HEK293 (cell line): ENCODE data around the gene ZNF785.

Experiments
- CTCF ChIA-PET: fragments of 350-600 bp; formaldehyde crosslinking; extraction: SDS; loops from one replicate; lab custom pipeline; 2021; ENCODE audit warnings: antibody characterized with exemption; lab: Yijun Ruan, JAX
- POLR2A ChIA-PET: fragments of 300-600 bp; formaldehyde crosslinking; extraction: SDS; loops from one replicate; lab custom pipeline; 2020; ENCODE audit warnings: antibody characterized with exemption, inconsistent platforms; lab: Yijun Ruan, JAX
- H3K27ac ChIP-seq: fragments of 200-500 bp; sonication (Bioruptor generic); 2 replicates; pipeline ENCODE4 v1.5.1; 2014; ENCODE audit warnings: low read depth, low read length, control low read depth, inconsistent platforms; ENCODE audit errors: extremely low read depth
- H3K36me3 ChIP-seq, 2 experiments: fragments of 200-500 bp in 1 of 2; sonication (Bioruptor generic) in 1 of 2; 1 replicate in 1 of 2; 2 replicates in 1 of 2; pipeline ENCODE4 v1.5.1; 2014 to 2017; ENCODE audit warnings: inconsistent platforms in 2 of 2, low read length in 2 of 2; ENCODE audit not compliant: control insufficient read depth in 2 of 2, insufficient read depth in 1 of 2
- H3K4me1 ChIP-seq: fragments of 200-500 bp; sonication (Bioruptor generic); 2 replicates; pipeline ENCODE4 v1.5.1; 2014; ENCODE audit warnings: mild to moderate bottlenecking, low read length, inconsistent platforms; ENCODE audit not compliant: control insufficient read depth, insufficient read depth
- H3K4me3 ChIP-seq: 2 replicates; pipeline ENCODE4 v1.5.1; 2011; ENCODE audit warnings: low read depth, mild to moderate bottlenecking, control low read depth, low read length, moderate library complexity
- H3K9me3 ChIP-seq: fragments of 200-500 bp; sonication (Bioruptor generic); 2 replicates; pipeline ENCODE4 v1.5.1; 2014; ENCODE audit warnings: low read depth, low read length, inconsistent platforms; ENCODE audit not compliant: control insufficient read depth, insufficient read depth
- CTCF ChIP-seq: fragments of 450-650 bp; formaldehyde crosslinking; IDR thresholded peaks from 2 replicates; pipeline ENCODE4 v1.5.1; 2016; ENCODE audit warnings: missing biosample characterization, missing genetic modification characterization
- ELK4 ChIP-seq: IDR thresholded peaks from 2 replicates; pipeline ENCODE4 v1.6.1; 2011; ENCODE audit warnings: mild to moderate bottlenecking, low read depth, low read length, borderline replicate concordance
- FEZF1 ChIP-seq: fragments of 450-650 bp; formaldehyde crosslinking; IDR thresholded peaks from 2 replicates; pipeline ENCODE4 v1.5.1; 2016; ENCODE audit warnings: missing biosample characterization, missing genetic modification characterization
- HOXA7 ChIP-seq: sonication (generic); formaldehyde crosslinking; IDR thresholded peaks from 2 replicates; pipeline ENCODE4 v1.8.1; 2022; ENCODE audit warnings: missing genetic modification reagents, borderline replicate concordance
- OVOL3 ChIP-seq: fragments of 450-650 bp; formaldehyde crosslinking; IDR thresholded peaks from 2 replicates; pipeline ENCODE4 v1.5.1; 2016; ENCODE audit warnings: missing biosample characterization, missing genetic modification characterization
- SCRT2 ChIP-seq: fragments of 450-650 bp; formaldehyde crosslinking; IDR thresholded peaks from 2 replicates; pipeline ENCODE4 v1.5.1; 2016; ENCODE audit warnings: missing biosample characterization, missing genetic modification characterization
- SP7 ChIP-seq: fragments of 450-650 bp; formaldehyde crosslinking; IDR thresholded peaks from 2 replicates; pipeline ENCODE4 v1.5.1; 2016; ENCODE audit warnings: missing biosample characterization, missing genetic modification characterization
- TCF7L2 ChIP-seq: IDR thresholded peaks from 2 replicates; pipeline ENCODE4 v1.6.1; 2011; ENCODE audit warnings: low read depth, mild to moderate bottlenecking, inconsistent platforms, low read length, moderate library complexity, borderline replicate concordance
- ZBTB6 ChIP-seq: fragments of 450-650 bp; formaldehyde crosslinking; IDR thresholded peaks from 2 replicates; pipeline ENCODE4 v1.5.1; 2017; ENCODE audit warnings: missing biosample characterization, missing genetic modification characterization
- ZEB2 ChIP-seq: fragments of 450-650 bp; formaldehyde crosslinking; IDR thresholded peaks from 2 replicates; pipeline ENCODE4 v1.5.1; 2016; ENCODE audit warnings: missing biosample characterization, missing genetic modification characterization
- ZNF169 ChIP-seq: fragments of 450-650 bp; formaldehyde crosslinking; IDR thresholded peaks from 2 replicates; pipeline ENCODE4 v1.5.1; 2016; ENCODE audit warnings: missing biosample characterization, missing genetic modification characterization
- ZNF18 ChIP-seq: fragments of 450-650 bp; formaldehyde crosslinking; IDR thresholded peaks from 2 replicates; pipeline ENCODE4 v1.5.1; 2016; ENCODE audit warnings: missing biosample characterization, missing genetic modification characterization
- ZNF19 ChIP-seq: fragments of 450-650 bp; formaldehyde crosslinking; IDR thresholded peaks from 2 replicates; pipeline ENCODE4; 2016; ENCODE audit warnings: missing biosample characterization, missing genetic modification characterization, low read depth
- ZNF248 ChIP-seq: fragments of 450-650 bp; formaldehyde crosslinking; IDR thresholded peaks from 2 replicates; pipeline ENCODE4 v1.5.1; 2017; ENCODE audit warnings: missing biosample characterization, missing genetic modification characterization
- ZNF26 ChIP-seq: fragments of 450-650 bp; formaldehyde crosslinking; IDR thresholded peaks from 2 replicates; pipeline ENCODE4 v1.5.1; 2016; ENCODE audit warnings: missing biosample characterization, missing genetic modification characterization
- ZNF266 ChIP-seq: fragments of 450-650 bp; formaldehyde crosslinking; IDR thresholded peaks from 2 replicates; pipeline ENCODE4 v1.5.1; 2016; ENCODE audit warnings: missing biosample characterization, missing genetic modification characterization, low read depth
- ZNF354C ChIP-seq: fragments of 450-650 bp; formaldehyde crosslinking; IDR thresholded peaks from 2 replicates; pipeline ENCODE4 v1.5.1; 2016; ENCODE audit warnings: missing biosample characterization, missing genetic modification characterization, low read depth, borderline replicate concordance
- ZNF37A ChIP-seq: fragments of 450-650 bp; IDR thresholded peaks from 2 replicates; pipeline ENCODE4 v1.5.1; 2018; ENCODE audit warnings: missing biosample characterization, missing genetic modification characterization
- ZNF391 ChIP-seq: fragments of 450-650 bp; formaldehyde crosslinking; IDR thresholded peaks from 2 replicates; pipeline ENCODE4 v1.5.1; 2016; ENCODE audit warnings: low read depth, missing biosample characterization, missing genetic modification characterization, borderline replicate concordance
- ZNF404 ChIP-seq: fragments of 450-650 bp; formaldehyde crosslinking; IDR thresholded peaks from 2 replicates; pipeline ENCODE4 v1.5.1; 2017; ENCODE audit warnings: missing biosample characterization, missing genetic modification characterization
- ZNF510 ChIP-seq: fragments of 450-650 bp; formaldehyde crosslinking; IDR thresholded peaks from 2 replicates; pipeline ENCODE4 v1.5.1; 2018; ENCODE audit warnings: mild to moderate bottlenecking, missing genetic modification characterization, missing biosample characterization; ENCODE audit not compliant: insufficient replicate concordance
- ZNF529 ChIP-seq: fragments of 450-650 bp; formaldehyde crosslinking; IDR thresholded peaks from 2 replicates; pipeline ENCODE4 v1.5.1; 2017; ENCODE audit warnings: missing genetic modification characterization, missing biosample characterization; ENCODE audit not compliant: insufficient replicate concordance
- ZNF548 ChIP-seq: fragments of 450-650 bp; formaldehyde crosslinking; IDR thresholded peaks from 2 replicates; pipeline ENCODE4 v1.5.1; 2016; ENCODE audit warnings: missing biosample characterization, missing genetic modification characterization
- ZNF585B ChIP-seq: fragments of 450-650 bp; formaldehyde crosslinking; IDR thresholded peaks from 2 replicates; pipeline ENCODE4 v1.5.1; 2016; ENCODE audit warnings: missing biosample characterization, missing genetic modification characterization
- ZNF626 ChIP-seq: fragments of 450-650 bp; sonication (Bioruptor Pico); formaldehyde crosslinking; IDR thresholded peaks from 2 replicates; pipeline ENCODE4 v1.5.1; 2018; ENCODE audit warnings: missing biosample characterization, missing genetic modification characterization, inconsistent platforms
- ZNF660 ChIP-seq: fragments of 450-650 bp; IDR thresholded peaks from 2 replicates; pipeline ENCODE4 v1.5.1; 2018; ENCODE audit warnings: missing biosample characterization, mild to moderate bottlenecking, missing genetic modification characterization
- ZNF707 ChIP-seq: fragments of 450-650 bp; formaldehyde crosslinking; IDR thresholded peaks from 2 replicates; pipeline ENCODE4 v1.5.1; 2016; ENCODE audit warnings: missing biosample characterization, missing genetic modification characterization
- ZNF837 ChIP-seq: fragments of 450-650 bp; formaldehyde crosslinking; IDR thresholded peaks from 2 replicates; pipeline ENCODE4 v1.5.1; 2016; ENCODE audit warnings: missing biosample characterization, missing genetic modification characterization

The ZNF785 gene

GRCh38 chr16:30535106-30535776, 50.3 kb downstream of the ZNF785 start (continued):
- no peak for TF ChIP-seq ZNF529 (tag by site-specific recombination)

- ChIA-PET CTCF (interaction anchor here (0.6 to 2.9 kb wide), 11 partner anchors 9 to 421 kb away, joined by 3 to 11 read pairs (median 4); partner anchors contain the start of gene ZNF688), POLR2A (interaction anchor here (0.7 to 3.7 kb wide), 15 partner anchors 7 to 164 kb away, joined by 3 to 69 read pairs (median 7); partner anchors contain the start of genes DCTPP1, SEPHS2, TBC1D10B and ZNF688)
- Histone ChIP-seq H3K4me3 (peak within 1 kb of the TSS; percentile 59), H3K9me3 (no peaks in the 10 kb centered on the region), H3K36me3 (peaks cover 6 to 30% of the 10 kb centered on the region in 2 experiments; a peak in 2 of 3 replicates), H3K4me1 (peaks cover 2% of the 10 kb centered on the region; the same call in 1 of the 2 replicates), H3K27ac (peak within 1 kb of the TSS; percentile 91)
- TF ChIP-seq HOXA7 (CRISPR knock-in tag) (no peak), SP7 (tag by site-specific recombination) (peak; percentile 72; the same call in 1 of the 2 replicates), OVOL3 (tag by site-specific recombination) (peak; percentile 88), ZNF510 (no peak), SCRT2 (peak; percentile 32; the same call in 1 of the 2 replicates), ELK4 (no peak), ZBTB6 (tag by site-specific recombination) (peak; percentile 68; the same call in 1 of the 2 replicates), ZNF18 (tag by site-specific recombination) (0 out of 2 replicates have a peak, but pooled peaks have one; percentile 41), ZNF266 (tag by site-specific recombination) (no peak), ZNF585B (tag by site-specific recombination) (no peak), ZNF707 (tag by site-specific recombination) (0 out of 2 replicates have a peak, but pooled peaks have one; percentile 38), ZNF169 (tag by site-specific recombination) (no peak), ZNF404 (tag by site-specific recombination) (no peak), ZNF391 (tag by site-specific recombination) (peak; percentile 44), CTCF (tag by site-specific recombination) (peak; percentile 75), FEZF1 (no peak), TCF7L2 (peak; percentile 38; the same call in 1 of the 2 replicates), ZNF660 (tag by site-specific recombination) (0 out of 2 replicates have a peak, but pooled peaks have one; percentile 71), ZNF37A (no peak), ZNF248 (tag by site-specific recombination) (no peak), ZNF626 (tag by site-specific recombination) (no peak), ZNF837 (tag by site-specific recombination) (no peak), ZEB2 (tag by site-specific recombination) (peak; percentile 95), ZNF548 (tag by site-specific recombination) (no peak), ZNF354C (tag by site-specific recombination) (no peak), ZNF19 (tag by site-specific recombination) (no peak), ZNF26 (tag by site-specific recombination) (no peak)
Observed at GRCh38 chr16:30534368-30535105, 51.0 kb downstream of the ZNF785 start, which contains the start of gene ZNF747. TSS of gene ZNF747 (minus strand) at chr16:30534858. CDS start at chr16:30534679, 179 bp downstream.
